ENCODE measurements around the gene FAM111B.

Gene FAM111B

GRCh38 chr11:59157433-59157832, 50.4 kb downstream of the FAM111B start:
- no peak for TF ChIP-seq EZH2phosphoT487 (IDR thresholded peaks at IDR 0.05; ENCODE audit: low read depth)
- TF ChIP-seq CTCF (IDR thresholded peaks at IDR 0.05; ENCODE audit: low read depth, low read length), result no peak
- no peak overlapping the region for H3K27ac ChIP-seq (ENCODE audit: low read length)
- H3K4me3 ChIP-seq (ENCODE audit: low read length), result no peak overlapping the region

GRCh38 chr11:59158206-59159068, 51.4 kb downstream of the FAM111B start:
- peaks cover 5% of the 10 kb centered on the region for H3K4me1 ChIP-seq (ENCODE audit: low read length)
- TF ChIP-seq CTCF (IDR thresholded peaks at IDR 0.05; ENCODE audit: low read depth, low read length), result peak; percentile 96
- no peak for TF ChIP-seq EZH2phosphoT487 (IDR thresholded peaks at IDR 0.05; ENCODE audit: low read depth)
- peaks cover 6% of the 10 kb centered on the region for H3K36me3 ChIP-seq (replicated peaks; ENCODE audit: low read depth, low read length)
- H4K20me1 ChIP-seq (ENCODE audit: insufficient read depth, low read length), result no peaks in the 10 kb centered on the region
- H3K27ac ChIP-seq (ENCODE audit: low read length), result no peak overlapping the region
- peak overlapping the region; percentile 53; the same call in 1 of the 2 replicates for H2AFZ ChIP-seq (ENCODE audit: low read depth, low read length)
- peak overlapping the region; percentile 18; the same call in 1 of the 2 replicates for H3K9ac ChIP-seq (ENCODE audit: low read length)
- no peaks in the 10 kb centered on the region for H3K27me3 ChIP-seq (ENCODE audit: low read depth, low read length)
- no peaks in the 10 kb centered on the region for H3K79me2 ChIP-seq (ENCODE audit: low read length)
- no peaks in the 10 kb centered on the region for H3K9me3 ChIP-seq (ENCODE audit: insufficient read depth, low read length)
- peak overlapping the region; percentile 66 for H3K4me2 ChIP-seq (ENCODE audit: low read length)
- peak overlapping the region; percentile 59 for H3K4me3 ChIP-seq (ENCODE audit: low read length)

More at GRCh38 chr11:59157433-59157832, 50.4 kb downstream of the FAM111B start:
- H4K20me1 ChIP-seq (ENCODE audit: insufficient read depth, low read length), result no peaks in the 10 kb centered on the region
- peaks cover 16% of the 10 kb centered on the region for H3K36me3 ChIP-seq (replicated peaks; ENCODE audit: low read depth, low read length)
- peaks cover 13% of the 10 kb centered on the region for H3K4me1 ChIP-seq (ENCODE audit: low read length)
- no peak overlapping the region for H2AFZ ChIP-seq (ENCODE audit: low read depth, low read length)
- H3K9ac ChIP-seq (ENCODE audit: low read length), result no peak overlapping the region
- no peaks in the 10 kb centered on the region for H3K27me3 ChIP-seq (ENCODE audit: low read depth, low read length)
- no peak overlapping the region for H3K4me2 ChIP-seq (ENCODE audit: low read length)
- peaks cover 7% of the 10 kb centered on the region for H3K79me2 ChIP-seq (ENCODE audit: low read length)
- H3K9me3 ChIP-seq (ENCODE audit: insufficient read depth, low read length), result no peaks in the 10 kb centered on the region

- no peaks in the 10 kb centered on the region for H4K20me1 ChIP-seq (ENCODE audit: insufficient read depth, low read length)
- no peak overlapping the region for H2AFZ ChIP-seq (ENCODE audit: low read depth, low read length)
- no peak overlapping the region for H3K4me3 ChIP-seq (ENCODE audit: low read length)
- peak overlapping the region; percentile 7; the same call in 1 of the 2 replicates for H3K4me2 ChIP-seq (ENCODE audit: low read length)
- H3K79me2 ChIP-seq (ENCODE audit: low read length), result no peaks in the 10 kb centered on the region
- no peak overlapping the region for H3K9ac ChIP-seq (ENCODE audit: low read length)
- H3K9me3 ChIP-seq (ENCODE audit: insufficient read depth, low read length), result no peaks in the 10 kb centered on the region
- no peaks in the 10 kb centered on the region for H3K36me3 ChIP-seq (replicated peaks; ENCODE audit: low read depth, low read length)
- H3K27ac ChIP-seq (ENCODE audit: low read length), result no peak overlapping the region
- no peaks in the 10 kb centered on the region for H3K27me3 ChIP-seq (ENCODE audit: low read depth, low read length)
- TF ChIP-seq CTCF (IDR thresholded peaks at IDR 0.05; ENCODE audit: low read depth, low read length) (no peak), EZH2phosphoT487 (IDR thresholded peaks at IDR 0.05; ENCODE audit: low read depth) (no peak)
- peaks cover 9% of the 10 kb centered on the region; the same call in 1 of the 2 replicates for H3K4me1 ChIP-seq (ENCODE audit: low read length)
Measured at GRCh38 chr11:59164028-59164427, 57.0 kb downstream of the FAM111B start.

Data from OCI-LY3 (cell line).